PC-9 (cell line): ENCODE measurements around the gene LHX4. TPM values are rescaled to one million over a fixed set of nuclear protein-coding genes. Genes with fewer than 3 reads are reported as not detected.

Experiments
- BruUV-seq: library from RNA; stranded (reverse); fragments of 400-500 nt; replicated peaks from 2 replicates; lab custom pipeline; 2021; lab: Mats Ljungman, UMichigan
- CTCF ChIA-PET: fragments of 300-600 bp; sonication (Branson Sonifier 250); formaldehyde crosslinking; loops from one replicate; lab custom pipeline; 2022; ENCODE audit warnings: antibody characterized with exemption; lab: Charles Lee
- POLR2A ChIA-PET: fragments of 300-600 bp; sonication (Branson Sonifier 250); formaldehyde crosslinking; loops from one replicate; lab custom pipeline; 2022; ENCODE audit warnings: antibody characterized with exemption; ENCODE audit not compliant: unreplicated experiment; lab: Charles Lee
- DNase-seq, 2 experiments: peaks; one replicate each; pipeline versions ENCODE4 v3.0.0 to v3.0.0-alpha.2; 2015 to 2022; ENCODE audit warnings: mixed read lengths in 1 of 2
- H2AFZ ChIP-seq: fragments of 200-600 bp; sonication (generic); 2 replicates; pipeline ENCODE4 v1.8.1; 2017; ENCODE audit warnings: antibody characterized with exemption
- H3F3A ChIP-seq: fragments of 200-600 bp; sonication (generic); 2 replicates; pipeline ENCODE4 v1.8.1; 2017; ENCODE audit warnings: antibody characterized with exemption, mild to moderate bottlenecking, low read depth; ENCODE audit not compliant: insufficient read depth
- H3K27ac ChIP-seq: fragments of 200-600 bp; sonication (generic); 2 replicates; pipeline ENCODE4 v1.6.1; 2016; ENCODE audit warnings: mixed run types
- H3K27me3 ChIP-seq: fragments of 200-600 bp; sonication (generic); 2 replicates; pipeline ENCODE4 v1.6.1; 2016; ENCODE audit warnings: low read depth, mixed run types; ENCODE audit not compliant: insufficient read depth
- H3K36me3 ChIP-seq: fragments of 200-600 bp; sonication (generic); 2 replicates; pipeline ENCODE4 v1.6.1; 2016; ENCODE audit warnings: low read depth, mixed run types
- H3K4me1 ChIP-seq: fragments of 200-600 bp; sonication (generic); replicated peaks from 2 replicates; pipeline ENCODE4 v1.6.1; 2016; ENCODE audit warnings: mixed run types; ENCODE audit not compliant: insufficient read depth
- H3K4me2 ChIP-seq: fragments of 200-600 bp; sonication (generic); 2 replicates; pipeline ENCODE4 v1.6.1; 2017; ENCODE audit warnings: mixed run types
- H3K4me3 ChIP-seq: fragments of 200-600 bp; sonication (generic); 2 replicates; pipeline ENCODE4 v1.6.1; 2016; ENCODE audit warnings: mixed run types
- H3K79me2 ChIP-seq: fragments of 200-600 bp; sonication (generic); 2 replicates; pipeline ENCODE4 v1.6.1; 2017; ENCODE audit warnings: low read depth, mixed run types
- H3K9me2 ChIP-seq: fragments of 200-600 bp; sonication (generic); 2 replicates; pipeline ENCODE4 v1.8.1; 2017; ENCODE audit warnings: mild to moderate bottlenecking; ENCODE audit not compliant: insufficient read depth
- H3K9me3 ChIP-seq: fragments of 200-600 bp; sonication (generic); 2 replicates; pipeline ENCODE4 v1.8.1; 2016; ENCODE audit warnings: low read depth; ENCODE audit not compliant: insufficient read depth
- H4K20me1 ChIP-seq: fragments of 200-600 bp; sonication (generic); 2 replicates; pipeline ENCODE4 v1.8.1; 2017; ENCODE audit not compliant: insufficient read depth
- CTCF ChIP-seq: fragments of 200-600 bp; sonication (generic); conservative IDR thresholded peaks from 2 replicates; pipeline ENCODE4 v1.6.1; 2017; ENCODE audit warnings: mixed run types, antibody characterized with exemption, mild to moderate bottlenecking, moderate library complexity
- EZH2 ChIP-seq: fragments of 200-600 bp; sonication (generic); IDR thresholded peaks from 2 replicates; pipeline ENCODE4 v1.8.0; 2017; ENCODE audit warnings: antibody characterized with exemption, low read depth
- intact Hi-C: fragments of 100-400 bp; cut with micrococcal nuclease; formaldehyde crosslinking; loops from one replicate; pipeline ENCODE4 v1.10.0; 2022; ENCODE audit not compliant: unreplicated experiment
- total RNA-seq: library from RNA; stranded (reverse); gene quantifications from 2 replicates; pipeline ENCODE4 v1.2.3, GENCODE V29; 2021

LHX4 gene
- total RNA-seq, 1 experiment from 2014 or later: 0.28 TPM

- H3K4me2 ChIP-seq: no peak overlapping the region
- no peaks in the 10 kb centered on the region for H3K79me2 ChIP-seq
- 0 out of 2 replicates have a peak, but pooled peaks cover 3% of the 10 kb centered on the region for H3K9me3 ChIP-seq
- H4K20me1 ChIP-seq: no peaks in the 10 kb centered on the region
- TF ChIP-seq EZH2 (no peak), CTCF (no peak)
- no peaks in the 10 kb centered on the region for H3K27me3 ChIP-seq
- no peak for DNase-seq
- H3K27ac ChIP-seq: no peak overlapping the region
- ChIA-PET POLR2A (no interaction called here), CTCF (no interaction called here)
- intact Hi-C loops: no loop called here
- H2AFZ ChIP-seq: no peak overlapping the region
- H3K9me2 ChIP-seq: no peaks in the 10 kb centered on the region
- H3K4me1 ChIP-seq: peaks cover 28% of the 10 kb centered on the region
- no peak overlapping the region for H3K4me3 ChIP-seq
- H3F3A ChIP-seq: peaks cover 3% of the 10 kb centered on the region; the same call in 1 of the 2 replicates
- no TSS peak for BruUV-seq
- H3K36me3 ChIP-seq: no peaks in the 10 kb centered on the region
These were observed 81.1 kb downstream of the LHX4 start for GRCh38 chr1:180311011-180311730.

- intact Hi-C loops: no loop called here
- ChIA-PET CTCF (no interaction called here), POLR2A (no interaction called here)
- Histone ChIP-seq H3K27ac (no peak overlapping the region), H3F3A (peaks cover 3% of the 10 kb centered on the region; the same call in 1 of the 2 replicates), H2AFZ (no peak overlapping the region), H3K79me2 (no peaks in the 10 kb centered on the region), H3K9me3 (0 out of 2 replicates have a peak, but pooled peaks cover 3% of the 10 kb centered on the region), H3K9me2 (no peaks in the 10 kb centered on the region), H3K27me3 (no peaks in the 10 kb centered on the region), H3K36me3 (no peaks in the 10 kb centered on the region), H3K4me2 (no peak overlapping the region), H3K4me3 (no peak overlapping the region), H3K4me1 (peaks cover 28% of the 10 kb centered on the region), H4K20me1 (no peaks in the 10 kb centered on the region)
- DNase-seq: no peak
- TF ChIP-seq CTCF: no peak
- TF ChIP-seq EZH2: no peak
- BruUV-seq: no TSS peak
These were observed 82.9 kb downstream of the LHX4 start for GRCh38 chr1:180312926-180313325.

- H3K4me3 ChIP-seq: no peak overlapping the region
- H3K4me1 ChIP-seq: no peaks in the 10 kb centered on the region
- no peak for TF ChIP-seq CTCF
- TF ChIP-seq EZH2: no peak
- no peak overlapping the region for H3K4me2 ChIP-seq
- DNase-seq: no peak
- no TSS peak for BruUV-seq
- CTCF ChIA-PET: no interaction called here
- intact Hi-C loops: no loop called here
- H3K27ac ChIP-seq: no peak overlapping the region
- H3K36me3 ChIP-seq: no peaks in the 10 kb centered on the region
- 0 out of 2 replicates have a peak, but pooled peaks cover 4% of the 10 kb centered on the region for H3K9me3 ChIP-seq
- H3F3A ChIP-seq: no peaks in the 10 kb centered on the region
- no peak overlapping the region for H2AFZ ChIP-seq
- POLR2A ChIA-PET: no interaction called here
- no peaks in the 10 kb centered on the region; the same call in 1 of the 2 replicates for H3K79me2 ChIP-seq
- no peaks in the 10 kb centered on the region for H3K9me2 ChIP-seq
- peaks cover 8% of the 10 kb centered on the region; the same call in 1 of the 2 replicates for H4K20me1 ChIP-seq
- no peaks in the 10 kb centered on the region for H3K27me3 ChIP-seq
These were observed 97.0 kb downstream of the LHX4 start for GRCh38 chr1:180327089-180327488.

Other genes with a start within 250 kb of the LHX4 start
- gene QSOX1, start 75.4 kb upstream of the LHX4 start, total RNA-seq: 226 and 263 TPM in 2 replicates